ENCODE measurements around the gene GDF2.

Gene GDF2

GRCh38 chr10:47283101-47283630, 39.1 kb upstream of the GDF2 start:
- Histone ChIP-seq H3K9ac (ENCODE audit: low read depth, low read length) (no peak overlapping the region), H3K27ac (ENCODE audit: low read length) (no peak overlapping the region), H4K20me1 (ENCODE audit: insufficient read depth, low read length) (no peaks in the 10 kb centered on the region), H2AFZ (ENCODE audit: low read depth, low read length) (no peak overlapping the region), H3K27me3 (ENCODE audit: insufficient read depth, low read length, poor library complexity) (no peaks in the 10 kb centered on the region), H3K79me2 (ENCODE audit: insufficient read depth, low read length) (no peaks in the 10 kb centered on the region), H3K4me2 (ENCODE audit: insufficient read depth, low read length) (no peak overlapping the region), H3K4me3 (ENCODE audit: low read depth in 1 of 2, low read length in 2 of 2) (no peak overlapping the region), H3K36me3 (ENCODE audit: insufficient read depth, low read length) (no peaks in the 10 kb centered on the region), H3K9me3 (ENCODE audit: insufficient read depth, low read length, severe bottlenecking) (no peaks in the 10 kb centered on the region), H3K4me1 (ENCODE audit: insufficient read depth, low read length) (peaks cover 33% of the 10 kb centered on the region)
- ATAC-seq (ENCODE audit: insufficient read depth, low read depth) (no peak), DNase-seq (no peak)
- TF ChIP-seq EZH2 (IDR thresholded peaks at IDR 0.05; ENCODE audit: borderline replicate concordance, low read depth, low read length, severe bottlenecking): no peak
- TF ChIP-seq CTCF (IDR thresholded peaks at IDR 0.05; ENCODE audit: borderline replicate concordance, extremely low read depth, low read length, poor library complexity, severe bottlenecking): no peak

DNA sequence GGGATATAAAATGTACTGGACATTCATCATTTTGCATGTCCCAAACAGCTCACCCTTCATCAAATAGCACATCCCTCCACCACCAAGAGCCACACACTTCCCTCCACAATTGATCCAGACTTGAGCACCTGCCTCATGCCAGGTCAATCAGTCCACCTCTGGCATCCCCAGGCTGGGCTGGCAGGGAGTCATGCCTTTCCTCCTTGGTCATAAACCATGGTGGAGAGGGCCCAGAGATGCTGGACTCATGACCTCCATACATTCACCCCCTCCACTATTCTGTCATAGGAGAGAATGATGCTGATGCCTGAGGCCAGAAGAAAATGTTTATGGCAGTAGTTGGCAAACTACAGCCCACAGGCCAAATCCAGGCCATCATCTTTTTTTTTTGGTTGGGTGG, 38.4 kb upstream of the GDF2 start:
- Histone ChIP-seq H3K4me1 (ENCODE audit: insufficient read depth, low read length) (peaks cover 27% of the 10 kb centered on the region), H3K4me3 (ENCODE audit: low read depth in 1 of 2, low read length in 2 of 2) (no peak overlapping the region), H3K9ac (ENCODE audit: low read depth, low read length) (no peak overlapping the region), H2AFZ (ENCODE audit: low read depth, low read length) (no peak overlapping the region), H3K27ac (ENCODE audit: low read length) (no peak overlapping the region), H3K9me3 (ENCODE audit: insufficient read depth, low read length, severe bottlenecking) (no peaks in the 10 kb centered on the region), H3K79me2 (ENCODE audit: insufficient read depth, low read length) (no peaks in the 10 kb centered on the region), H4K20me1 (ENCODE audit: insufficient read depth, low read length) (no peaks in the 10 kb centered on the region), H3K36me3 (ENCODE audit: insufficient read depth, low read length) (no peaks in the 10 kb centered on the region), H3K4me2 (ENCODE audit: insufficient read depth, low read length) (no peak overlapping the region), H3K27me3 (ENCODE audit: insufficient read depth, low read length, poor library complexity) (no peaks in the 10 kb centered on the region)
- TF ChIP-seq CTCF (IDR thresholded peaks at IDR 0.05; ENCODE audit: borderline replicate concordance, extremely low read depth, low read length, poor library complexity, severe bottlenecking) (no peak), EZH2 (IDR thresholded peaks at IDR 0.05; ENCODE audit: borderline replicate concordance, low read depth, low read length, severe bottlenecking) (no peak)
- no peak for DNase-seq
- no peak for ATAC-seq (ENCODE audit: insufficient read depth, low read depth)

DNA sequence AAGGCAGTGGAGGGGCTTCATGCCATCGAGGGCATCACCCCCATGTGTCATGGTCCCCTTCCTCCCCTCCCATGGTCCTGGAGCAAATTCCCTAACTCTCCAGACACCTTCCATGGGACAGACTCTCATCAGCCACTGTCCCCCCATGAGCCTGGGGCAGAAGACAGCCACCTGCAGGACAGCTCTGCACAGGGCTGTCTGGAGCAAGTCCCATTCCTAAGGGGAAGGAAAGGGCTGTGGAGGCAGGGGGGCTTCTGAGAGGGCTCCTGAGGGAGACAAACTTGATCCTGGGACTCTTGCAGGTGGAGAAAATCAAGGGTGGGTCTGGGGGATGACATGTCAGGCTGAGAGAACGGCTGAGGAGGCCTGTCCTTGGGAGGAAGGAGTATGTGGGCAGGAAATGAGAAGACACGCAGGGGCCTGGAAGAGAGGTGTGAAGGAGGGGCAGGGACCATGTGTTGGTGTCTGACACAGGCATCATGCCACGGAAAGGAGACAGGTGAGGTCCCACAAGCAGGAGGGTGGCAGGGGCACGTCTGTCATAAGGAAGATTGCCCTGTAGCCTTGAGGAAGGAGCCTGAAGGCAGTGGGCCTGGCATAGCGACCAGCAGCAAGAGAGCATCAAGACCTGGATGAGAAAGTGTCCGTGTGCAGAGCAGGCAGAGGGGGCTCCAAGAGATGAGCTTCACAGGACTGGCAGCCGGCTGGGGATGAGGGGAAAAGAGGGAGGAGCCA, 36.7 kb upstream of the GDF2 start:
- Histone ChIP-seq H3K4me2 (ENCODE audit: insufficient read depth, low read length) (no peak overlapping the region), H3K9me3 (ENCODE audit: insufficient read depth, low read length, severe bottlenecking) (no peaks in the 10 kb centered on the region), H2AFZ (ENCODE audit: low read depth, low read length) (no peak overlapping the region), H4K20me1 (ENCODE audit: insufficient read depth, low read length) (no peaks in the 10 kb centered on the region), H3K4me3 (ENCODE audit: low read depth in 1 of 2, low read length in 2 of 2) (no peak overlapping the region), H3K27ac (ENCODE audit: low read length) (peak overlapping the region; percentile 34; the same call in 1 of the 2 replicates), H3K36me3 (ENCODE audit: insufficient read depth, low read length) (no peaks in the 10 kb centered on the region), H3K9ac (ENCODE audit: low read depth, low read length) (no peak overlapping the region), H3K27me3 (ENCODE audit: insufficient read depth, low read length, poor library complexity) (no peaks in the 10 kb centered on the region), H3K4me1 (ENCODE audit: insufficient read depth, low read length) (peaks cover 21% of the 10 kb centered on the region), H3K79me2 (ENCODE audit: insufficient read depth, low read length) (no peaks in the 10 kb centered on the region)
- DNase-seq (no peak), ATAC-seq (ENCODE audit: insufficient read depth, low read depth) (no peak)
- TF ChIP-seq CTCF (IDR thresholded peaks at IDR 0.05; ENCODE audit: borderline replicate concordance, extremely low read depth, low read length, poor library complexity, severe bottlenecking): no peak

All from DND-41 (cell line).